Hepatocyte (in vitro differentiated cells): ENCODE measurements around the gene RGMB. TPM values are rescaled to one million over a fixed set of nuclear protein-coding genes. Genes with fewer than 3 reads are reported as not detected.

Source experiments
- DNase-seq: peaks from one replicate; pipeline ENCODE4 v3.0.0-alpha.2; 2016; ENCODE audit warnings: low spot score
- H2AFZ ChIP-seq: fragments of 200-600 bp; sonication (generic); 2 replicates; pipeline ENCODE4 v1.6.0; 2016; ENCODE audit warnings: antibody characterized with exemption, mild to moderate bottlenecking
- H3K27ac ChIP-seq: fragments of 200-600 bp; sonication (generic); 2 replicates; pipeline ENCODE4 v1.5.1; 2016; ENCODE audit warnings: mild to moderate bottlenecking
- H3K27me3 ChIP-seq: fragments of 200-600 bp; sonication (generic); 2 replicates; pipeline ENCODE4 v1.6.1; 2016
- H3K36me3 ChIP-seq: fragments of 200-600 bp; sonication (generic); replicated peaks from 2 replicates; pipeline ENCODE4 v1.5.1; 2016; ENCODE audit warnings: low read depth; ENCODE audit not compliant: insufficient read depth
- H3K4me1 ChIP-seq: fragments of 200-600 bp; sonication (generic); 2 replicates; pipeline ENCODE4 v1.5.1; 2016; ENCODE audit warnings: mild to moderate bottlenecking, moderate library complexity; ENCODE audit not compliant: insufficient read depth
- H3K4me2 ChIP-seq: fragments of 200-600 bp; sonication (generic); 2 replicates; pipeline ENCODE4 v1.6.0; 2016
- H3K4me3 ChIP-seq: fragments of 200-600 bp; sonication (generic); 2 replicates; pipeline ENCODE4 v1.5.1; 2016; ENCODE audit warnings: mild to moderate bottlenecking
- H3K79me2 ChIP-seq: fragments of 200-600 bp; sonication (generic); 2 replicates; pipeline ENCODE4 v1.6.0; 2017; ENCODE audit warnings: mild to moderate bottlenecking
- H3K9me2 ChIP-seq: fragments of 200-600 bp; sonication (generic); replicated peaks from 2 replicates; pipeline ENCODE4 v1.6.0; 2017; ENCODE audit warnings: mild to moderate bottlenecking; ENCODE audit not compliant: insufficient read depth
- H3K9me3 ChIP-seq: fragments of 200-600 bp; sonication (generic); 2 replicates; pipeline ENCODE4 v1.5.1; 2016; ENCODE audit warnings: low read depth, mild to moderate bottlenecking
- H4K20me1 ChIP-seq: fragments of 200-600 bp; sonication (generic); 2 replicates; pipeline ENCODE4 v1.6.0; 2016; ENCODE audit warnings: mild to moderate bottlenecking; ENCODE audit not compliant: insufficient read depth, poor library complexity, severe bottlenecking
- CTCF ChIP-seq: fragments of 200-600 bp; sonication (generic); IDR thresholded peaks from 2 replicates; pipeline ENCODE4 v1.5.1; 2016; ENCODE audit warnings: antibody characterized with exemption, mild to moderate bottlenecking; ENCODE audit not compliant: poor library complexity
- EZH2 ChIP-seq: fragments of 200-600 bp; sonication (generic); IDR thresholded peaks from 2 replicates; pipeline ENCODE4 v1.6.1; 2016; ENCODE audit warnings: antibody characterized with exemption, mild to moderate bottlenecking, borderline replicate concordance
- EZH2phosphoT487 ChIP-seq: fragments of 200-600 bp; sonication (generic); IDR thresholded peaks from one replicate; pipeline ENCODE4 v1.6.1; 2018; ENCODE audit warnings: antibody characterized with exemption, mild to moderate bottlenecking, low read depth, moderate library complexity; ENCODE audit not compliant: unreplicated experiment, severe bottlenecking
- WGBS: methylation state at CpG from one replicate; pipeline ENCODE4 v1.1.6; 2016; ENCODE audit warnings: low lambda C conversion rate; ENCODE audit errors: missing lambda C conversion rate; 5-methylcytosine and 5-hydroxymethylcytosine counted together
- polyA plus RNA-seq: library from polyadenylated mRNA; unstranded; fragments of >200 nt; fragmentation: Nextera tagmentation; extraction: Ambion mirVana; gene quantifications from 2 replicates; pipeline ENCODE4 v1.2.1, GENCODE V29; 2016
- total RNA-seq: library from RNA; depleted of rRNA; stranded (reverse); fragments of >200 nt; gene quantifications from 2 replicates; pipeline ENCODE4 v1.2.3, GENCODE V29; 2014

RGMB gene
- total and polyA plus RNA-seq, 2 experiments from 2014 or later = 8.4 to 11.6 TPM

GRCh38 chr5:98807806-98808205 lies 34.3 kb downstream of the RGMB start:
- Histone ChIP-seq H4K20me1 (no peaks in the 10 kb centered on the region), H3K9me2 (no peaks in the 10 kb centered on the region), H3K79me2 (no peaks in the 10 kb centered on the region), H3K9me3 (no peaks in the 10 kb centered on the region), H3K36me3 (no peaks in the 10 kb centered on the region), H3K4me3 (no peak overlapping the region), H3K27ac (no peak overlapping the region), H2AFZ (no peak overlapping the region), H3K4me1 (no peaks in the 10 kb centered on the region), H3K4me2 (no peak overlapping the region), H3K27me3 (no peaks in the 10 kb centered on the region)
- TF ChIP-seq EZH2 (no peak), CTCF (no peak), EZH2phosphoT487 (no peak)
- no peak for DNase-seq

- WGBS = 34% methylated on average over 2 of the region's 2 CpGs
- Histone ChIP-seq H3K36me3 (no peaks in the 10 kb centered on the region), H3K27ac (no peak overlapping the region), H3K4me1 (no peaks in the 10 kb centered on the region), H3K27me3 (no peaks in the 10 kb centered on the region), H3K4me2 (no peak overlapping the region), H4K20me1 (no peaks in the 10 kb centered on the region), H2AFZ (no peak overlapping the region), H3K9me3 (no peaks in the 10 kb centered on the region), H3K9me2 (no peaks in the 10 kb centered on the region), H3K4me3 (no peak overlapping the region), H3K79me2 (no peaks in the 10 kb centered on the region)
- no peak for DNase-seq
- TF ChIP-seq CTCF (no peak), EZH2phosphoT487 (no peak), EZH2 (no peak)
Measured at GRCh38 chr5:98810206-98810605, 36.7 kb downstream of the RGMB start.

- DNase-seq = no peak
- 93% methylated on average over 3 of the region's 3 CpGs for WGBS
Measured at GRCh38 chr5:98813755-98814154, 40.3 kb downstream of the RGMB start.

More at GRCh38 chr5:98813755-98814154, 40.3 kb downstream of the RGMB start:
- Histone ChIP-seq H3K9me3 (no peaks in the 10 kb centered on the region), H4K20me1 (no peaks in the 10 kb centered on the region), H3K27me3 (no peaks in the 10 kb centered on the region), H3K36me3 (no peaks in the 10 kb centered on the region), H3K27ac (no peak overlapping the region), H3K4me1 (no peaks in the 10 kb centered on the region), H3K4me3 (no peak overlapping the region), H3K9me2 (no peaks in the 10 kb centered on the region), H2AFZ (no peak overlapping the region), H3K79me2 (no peaks in the 10 kb centered on the region), H3K4me2 (no peak overlapping the region)
- no peak for TF ChIP-seq EZH2
- no peak for TF ChIP-seq EZH2phosphoT487
- no peak for TF ChIP-seq CTCF
